SK-N-SH (cell line): ENCODE measurements around the gene NPAS3. TPM values are rescaled to one million over a fixed set of nuclear protein-coding genes. Genes with fewer than 3 reads are reported as not detected.

Source experiments
- CTCF ChIA-PET: fragments of 300-600, 350-600 bp; formaldehyde crosslinking; extraction: SDS; loops from one replicate; lab custom pipeline; 2021; lab: Yijun Ruan, JAX
- POLR2A ChIA-PET: fragments of 350-600 bp; sonication (Branson Sonifier 250); formaldehyde crosslinking; extraction: SDS; loops from one replicate; lab custom pipeline; 2020; ENCODE audit warnings: antibody characterized with exemption, inconsistent platforms; lab: Yijun Ruan, JAX
- DNase-seq: peaks from one replicate; pipeline ENCODE4 v3.0.0; 2012
- H2AFZ ChIP-seq: fragments of 200-600 bp; sonication (generic); 2 replicates; pipeline ENCODE4 v1.8.1; 2016; ENCODE audit warnings: antibody characterized with exemption, mild to moderate bottlenecking, low read depth
- H3F3A ChIP-seq: fragments of 200-600 bp; sonication (generic); replicated peaks from 2 replicates; pipeline ENCODE3; 2016; ENCODE audit warnings: antibody characterized with exemption, mild to moderate bottlenecking; ENCODE audit not compliant: insufficient read depth
- H3K27ac ChIP-seq, 2 experiments: fragments of 200-500 bp in 1 of 2; fragments of 200-600 bp in 1 of 2; sonication (Bioruptor generic) in 1 of 2; sonication (generic), shearing (Covaris generic) in 1 of 2; 2 replicates each; pipeline versions ENCODE4 v1.5.1 to v1.6.1; 2014 to 2016; ENCODE audit warnings: low read depth in 2 of 2, inconsistent platforms in 1 of 2, low read length in 1 of 2, mild to moderate bottlenecking in 1 of 2, mixed read lengths in 1 of 2
- H3K27me3 ChIP-seq: fragments of 200-600 bp; sonication (generic), shearing (Covaris generic); 2 replicates; pipeline ENCODE4 v1.6.1; 2016; ENCODE audit warnings: mixed run types; ENCODE audit not compliant: insufficient read depth
- H3K36me3 ChIP-seq, 2 experiments: fragments of 200-500 bp in 1 of 2; fragments of 200-600 bp in 1 of 2; sonication (Bioruptor generic) in 1 of 2; sonication (generic) in 1 of 2; replicated peaks in 1 of 2; 2 replicates each; pipeline versions ENCODE3 to v1.5.1; 2014 to 2016; ENCODE audit warnings: low read length in 1 of 2, mild to moderate bottlenecking in 1 of 2; ENCODE audit not compliant: insufficient read depth in 2 of 2, control insufficient read depth in 1 of 2
- H3K4me1 ChIP-seq, 2 experiments: fragments of 200-500 bp in 1 of 2; fragments of 200-600 bp in 1 of 2; sonication (Bioruptor generic) in 1 of 2; sonication (generic), shearing (Covaris generic) in 1 of 2; 2 replicates each; pipeline versions ENCODE4 v1.5.1 to v1.6.1; 2014 to 2016; ENCODE audit warnings: low read depth in 1 of 2, low read length in 1 of 2, mixed run types in 1 of 2; ENCODE audit not compliant: insufficient read depth in 2 of 2, control insufficient read depth in 1 of 2
- H3K4me2 ChIP-seq: fragments of 200-600 bp; sonication (generic), shearing (Covaris generic); 2 replicates; pipeline ENCODE4 v1.6.1; 2017; ENCODE audit warnings: mixed run types
- H3K4me3 ChIP-seq, 2 experiments: fragments of 200-500 bp in 1 of 2; fragments of 200-600 bp in 1 of 2; sonication (Bioruptor generic) in 1 of 2; sonication (generic), shearing (Covaris generic) in 1 of 2; 2 replicates each; pipeline versions ENCODE4 v1.5.1 to v1.8.1; 2014 to 2016; ENCODE audit warnings: low read depth in 2 of 2, inconsistent platforms in 1 of 2, low read length in 1 of 2, mild to moderate bottlenecking in 1 of 2, mixed read lengths in 1 of 2, moderate library complexity in 1 of 2
- H3K79me2 ChIP-seq: fragments of 200-600 bp; sonication (generic); 2 replicates; pipeline ENCODE4 v1.8.1; 2017; ENCODE audit warnings: mild to moderate bottlenecking; ENCODE audit not compliant: insufficient read depth
- H3K9ac ChIP-seq: fragments of 200-600 bp; sonication (generic); 2 replicates; pipeline ENCODE4 v1.6.1; 2017; ENCODE audit warnings: mixed run types
- H3K9me2 ChIP-seq: fragments of 200-600 bp; sonication (generic); 2 replicates; pipeline ENCODE4 v1.6.1; 2017; ENCODE audit warnings: mixed run types
- H3K9me3 ChIP-seq: fragments of 200-600 bp; sonication (generic); 2 replicates; pipeline ENCODE4 v1.6.1; 2017; ENCODE audit warnings: mixed run types, mild to moderate bottlenecking, moderate library complexity
- H4K20me1 ChIP-seq: fragments of 200-600 bp; sonication (generic); 2 replicates; pipeline ENCODE4 v1.6.1; 2017; ENCODE audit warnings: mild to moderate bottlenecking, mixed run types; ENCODE audit not compliant: insufficient read depth
- EP300 ChIP-seq, 2 experiments: IDR thresholded peaks; 2 replicates each; pipeline versions ENCODE4 v1.4.0 to v1.6.1; 2012; ENCODE audit warnings: borderline replicate concordance in 1 of 2, low read depth in 1 of 2, low read length in 1 of 2
- FOSL2 ChIP-seq: IDR thresholded peaks from 2 replicates; pipeline ENCODE4 v1.4.0; 2012; ENCODE audit warnings: low read depth, mild to moderate bottlenecking, moderate library complexity, borderline replicate concordance
- FOXM1 ChIP-seq: IDR thresholded peaks from 2 replicates; pipeline ENCODE4 v1.4.0; 2012; ENCODE audit warnings: low read depth, mild to moderate bottlenecking
- GABPA ChIP-seq: IDR thresholded peaks from 2 replicates; pipeline ENCODE4 v1.4.0; 2012; ENCODE audit warnings: low read depth, mild to moderate bottlenecking
- JUND ChIP-seq: IDR thresholded peaks from 2 replicates; pipeline ENCODE4 v1.4.0; 2012
- NFIC ChIP-seq: IDR thresholded peaks from 2 replicates; pipeline ENCODE4 v1.4.0; 2012; ENCODE audit warnings: borderline replicate concordance
- RAD21 ChIP-seq: IDR thresholded peaks from 2 replicates; pipeline ENCODE4 v1.6.1; 2012; ENCODE audit warnings: mild to moderate bottlenecking, low read length
- RCOR1 ChIP-seq: fragments of 150-350 bp; IDR thresholded peaks from 2 replicates; pipeline ENCODE4 v1.6.1; 2017; ENCODE audit warnings: antibody characterized with exemption, low read length
- RFX5 ChIP-seq: IDR thresholded peaks from 2 replicates; pipeline ENCODE4 v1.6.1; 2012; ENCODE audit warnings: mild to moderate bottlenecking, improper control_type of control experiment, low read length
- SIN3A ChIP-seq: IDR thresholded peaks from 2 replicates; pipeline ENCODE4 v1.6.1; 2012; ENCODE audit warnings: low read depth, mild to moderate bottlenecking, low read length, moderate library complexity, borderline replicate concordance
- SMC3 ChIP-seq: IDR thresholded peaks from 2 replicates; pipeline ENCODE4 v1.6.1; 2012; ENCODE audit warnings: low read depth, low read length, improper control_type of control experiment
- TAF1 ChIP-seq: IDR thresholded peaks from 2 replicates; pipeline ENCODE4 v1.6.1; 2012; ENCODE audit warnings: low read depth, mild to moderate bottlenecking, low read length, moderate library complexity, borderline replicate concordance
- TEAD4 ChIP-seq: IDR thresholded peaks from 2 replicates; pipeline ENCODE4 v1.4.0; 2012; ENCODE audit warnings: mild to moderate bottlenecking, borderline replicate concordance; ENCODE audit not compliant: insufficient read depth
- WGBS: methylation state at CpG from one replicate; pipeline ENCODE4 v1.1.6; 2017; ENCODE audit warnings: low lambda C conversion rate; 5-methylcytosine and 5-hydroxymethylcytosine counted together
- polyA plus RNA-seq, 3 experiments: library from polyadenylated mRNA; depleted of rRNA; stranded (reverse); fragments of >200 nt; gene quantifications; 2 replicates each; pipeline ENCODE4 v1.2.3, GENCODE V29; 2012
- TF ChIP-seq, protein P1 (sequence below): IDR thresholded peaks from 2 replicates; pipeline ENCODE4 v1.6.1; 2012; ENCODE audit warnings: mild to moderate bottlenecking, low read depth, low read length, moderate library complexity
- TF ChIP-seq, protein P2 (sequence below): IDR thresholded peaks from 2 replicates; pipeline ENCODE4; 2012
- TF ChIP-seq, protein P3 (sequence below): fragments of 200-600 bp; sonication (generic); IDR thresholded peaks from 2 replicates; pipeline ENCODE4 v1.6.1; 2017; ENCODE audit warnings: antibody characterized with exemption, mild to moderate bottlenecking, moderate library complexity

The NPAS3 gene
- polyA plus RNA-seq, 1 of the 3 experiments (the other 2 are of a cell fraction) = 4.3 TPM

DNA sequence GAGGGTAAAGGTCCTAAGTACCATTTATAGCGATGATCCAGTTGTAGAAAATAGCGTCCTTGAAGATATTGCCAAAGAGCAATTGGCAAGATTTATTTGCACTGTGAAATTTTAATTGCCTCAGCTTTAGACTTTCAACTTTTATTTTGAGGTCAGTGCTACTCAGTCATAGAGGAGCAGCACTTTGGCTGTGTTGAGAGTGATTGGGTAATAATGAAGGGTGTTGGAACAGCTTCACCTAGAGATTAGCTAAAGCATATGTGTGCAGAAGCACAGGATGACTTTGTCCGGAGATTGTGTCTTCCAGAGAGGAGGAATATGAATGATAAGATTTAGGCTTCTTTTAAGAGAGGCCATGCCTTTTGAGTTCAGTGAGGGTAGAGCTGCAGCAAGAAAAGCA lies 164.8 kb downstream of the NPAS3 start:
- TF ChIP-seq FOXM1 (no peak), SMC3 (no peak), FOSL2 (no peak), RAD21 (no peak), TEAD4 (no peak), RFX5 (no peak), NFIC (no peak), RCOR1 (no peak)
- TF ChIP-seq, protein P1, sequence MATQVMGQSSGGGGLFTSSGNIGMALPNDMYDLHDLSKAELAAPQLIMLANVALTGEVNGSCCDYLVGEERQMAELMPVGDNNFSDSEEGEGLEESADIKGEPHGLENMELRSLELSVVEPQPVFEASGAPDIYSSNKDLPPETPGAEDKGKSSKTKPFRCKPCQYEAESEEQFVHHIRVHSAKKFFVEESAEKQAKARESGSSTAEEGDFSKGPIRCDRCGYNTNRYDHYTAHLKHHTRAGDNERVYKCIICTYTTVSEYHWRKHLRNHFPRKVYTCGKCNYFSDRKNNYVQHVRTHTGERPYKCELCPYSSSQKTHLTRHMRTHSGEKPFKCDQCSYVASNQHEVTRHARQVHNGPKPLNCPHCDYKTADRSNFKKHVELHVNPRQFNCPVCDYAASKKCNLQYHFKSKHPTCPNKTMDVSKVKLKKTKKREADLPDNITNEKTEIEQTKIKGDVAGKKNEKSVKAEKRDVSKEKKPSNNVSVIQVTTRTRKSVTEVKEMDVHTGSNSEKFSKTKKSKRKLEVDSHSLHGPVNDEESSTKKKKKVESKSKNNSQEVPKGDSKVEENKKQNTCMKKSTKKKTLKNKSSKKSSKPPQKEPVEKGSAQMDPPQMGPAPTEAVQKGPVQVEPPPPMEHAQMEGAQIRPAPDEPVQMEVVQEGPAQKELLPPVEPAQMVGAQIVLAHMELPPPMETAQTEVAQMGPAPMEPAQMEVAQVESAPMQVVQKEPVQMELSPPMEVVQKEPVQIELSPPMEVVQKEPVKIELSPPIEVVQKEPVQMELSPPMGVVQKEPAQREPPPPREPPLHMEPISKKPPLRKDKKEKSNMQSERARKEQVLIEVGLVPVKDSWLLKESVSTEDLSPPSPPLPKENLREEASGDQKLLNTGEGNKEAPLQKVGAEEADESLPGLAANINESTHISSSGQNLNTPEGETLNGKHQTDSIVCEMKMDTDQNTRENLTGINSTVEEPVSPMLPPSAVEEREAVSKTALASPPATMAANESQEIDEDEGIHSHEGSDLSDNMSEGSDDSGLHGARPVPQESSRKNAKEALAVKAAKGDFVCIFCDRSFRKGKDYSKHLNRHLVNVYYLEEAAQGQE = no peak
- TF ChIP-seq, protein P2, sequence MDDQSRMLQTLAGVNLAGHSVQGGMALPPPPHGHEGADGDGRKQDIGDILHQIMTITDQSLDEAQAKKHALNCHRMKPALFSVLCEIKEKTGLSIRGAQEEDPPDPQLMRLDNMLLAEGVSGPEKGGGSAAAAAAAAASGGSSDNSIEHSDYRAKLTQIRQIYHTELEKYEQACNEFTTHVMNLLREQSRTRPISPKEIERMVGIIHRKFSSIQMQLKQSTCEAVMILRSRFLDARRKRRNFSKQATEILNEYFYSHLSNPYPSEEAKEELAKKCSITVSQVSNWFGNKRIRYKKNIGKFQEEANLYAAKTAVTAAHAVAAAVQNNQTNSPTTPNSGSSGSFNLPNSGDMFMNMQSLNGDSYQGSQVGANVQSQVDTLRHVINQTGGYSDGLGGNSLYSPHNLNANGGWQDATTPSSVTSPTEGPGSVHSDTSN = no peak
- POLR2A ChIA-PET = no interaction called here
- DNase-seq = no peak
- no peaks in the 10 kb centered on the region for H4K20me1 ChIP-seq
- no peaks in the 10 kb centered on the region for H3F3A ChIP-seq
- H3K9ac ChIP-seq = no peak overlapping the region
- H2AFZ ChIP-seq = no peak overlapping the region
- H3K9me2 ChIP-seq = no peaks in the 10 kb centered on the region
- WGBS = 83% methylated on average over 3 of the region's 3 CpGs
- no peak overlapping the region for H3K4me2 ChIP-seq
- no peaks in the 10 kb centered on the region for H3K36me3 ChIP-seq
- no peaks in the 10 kb centered on the region for H3K27me3 ChIP-seq
- CTCF ChIA-PET = interaction anchor here (0.7 kb wide), 1 partner anchor 1227 kb away, joined by 3 read pairs; no protein-coding TSS in a partner anchor
- no peak overlapping the region for H3K4me3 ChIP-seq
- no peaks in the 10 kb centered on the region for H3K9me3 ChIP-seq
- H3K79me2 ChIP-seq = no peaks in the 10 kb centered on the region
- no peak overlapping the region for H3K27ac ChIP-seq
- no peaks in the 10 kb centered on the region for H3K4me1 ChIP-seq

DNA sequence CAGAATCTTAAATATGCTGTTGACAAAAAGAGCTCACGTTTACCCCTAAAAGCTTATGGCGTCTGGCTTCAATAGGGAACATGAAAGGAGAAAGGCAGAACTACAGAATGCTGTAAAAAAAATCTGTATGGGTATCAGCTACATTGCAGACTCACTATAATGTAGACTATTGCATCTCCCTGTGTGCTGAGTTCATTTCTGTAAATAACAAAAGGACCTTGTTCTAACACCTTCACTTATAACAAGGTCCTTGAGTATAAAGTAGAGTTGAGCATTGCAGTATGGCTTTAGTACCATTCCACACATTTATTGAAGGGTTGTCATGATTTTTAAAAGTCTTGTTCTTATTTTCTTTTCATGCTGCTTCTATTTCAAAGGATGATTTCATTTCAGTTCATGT lies 165.3 kb downstream of the NPAS3 start:
- 74% methylated on average over 2 of the region's 2 CpGs for WGBS
- H2AFZ ChIP-seq = no peak overlapping the region
- H3K9me2 ChIP-seq = no peaks in the 10 kb centered on the region
- no peaks in the 10 kb centered on the region for H3K36me3 ChIP-seq
- no peaks in the 10 kb centered on the region for H3F3A ChIP-seq
- CTCF ChIA-PET = no interaction called here
- POLR2A ChIA-PET = no interaction called here
- no peaks in the 10 kb centered on the region for H3K27me3 ChIP-seq
- H3K27ac ChIP-seq = no peak overlapping the region
- no peaks in the 10 kb centered on the region for H3K79me2 ChIP-seq
- no peak overlapping the region for H3K9ac ChIP-seq
- H3K4me2 ChIP-seq = no peak overlapping the region
- H4K20me1 ChIP-seq = no peaks in the 10 kb centered on the region
- H3K9me3 ChIP-seq = no peaks in the 10 kb centered on the region
- H3K4me3 ChIP-seq = no peak overlapping the region
- TF ChIP-seq JUND = no peak
- no peak for TF ChIP-seq RFX5
- no peak for TF ChIP-seq RCOR1
- no peak for TF ChIP-seq TAF1
- TF ChIP-seq, protein P3, sequence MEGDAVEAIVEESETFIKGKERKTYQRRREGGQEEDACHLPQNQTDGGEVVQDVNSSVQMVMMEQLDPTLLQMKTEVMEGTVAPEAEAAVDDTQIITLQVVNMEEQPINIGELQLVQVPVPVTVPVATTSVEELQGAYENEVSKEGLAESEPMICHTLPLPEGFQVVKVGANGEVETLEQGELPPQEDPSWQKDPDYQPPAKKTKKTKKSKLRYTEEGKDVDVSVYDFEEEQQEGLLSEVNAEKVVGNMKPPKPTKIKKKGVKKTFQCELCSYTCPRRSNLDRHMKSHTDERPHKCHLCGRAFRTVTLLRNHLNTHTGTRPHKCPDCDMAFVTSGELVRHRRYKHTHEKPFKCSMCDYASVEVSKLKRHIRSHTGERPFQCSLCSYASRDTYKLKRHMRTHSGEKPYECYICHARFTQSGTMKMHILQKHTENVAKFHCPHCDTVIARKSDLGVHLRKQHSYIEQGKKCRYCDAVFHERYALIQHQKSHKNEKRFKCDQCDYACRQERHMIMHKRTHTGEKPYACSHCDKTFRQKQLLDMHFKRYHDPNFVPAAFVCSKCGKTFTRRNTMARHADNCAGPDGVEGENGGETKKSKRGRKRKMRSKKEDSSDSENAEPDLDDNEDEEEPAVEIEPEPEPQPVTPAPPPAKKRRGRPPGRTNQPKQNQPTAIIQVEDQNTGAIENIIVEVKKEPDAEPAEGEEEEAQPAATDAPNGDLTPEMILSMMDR = no peak
- no peak for TF ChIP-seq FOSL2
- TF ChIP-seq, protein P2 = no peak
- no peak for TF ChIP-seq GABPA
- no peak for TF ChIP-seq FOXM1
- no peak for TF ChIP-seq SIN3A
- no peak for TF ChIP-seq NFIC
- no peak for TF ChIP-seq EP300 (IDR thresholded peaks at IDR 0.05; ENCODE audit: borderline replicate concordance in 1 of 2, low read depth in 1 of 2, low read length in 1 of 2)
- H3K4me1 ChIP-seq = no peaks in the 10 kb centered on the region
- no peak for DNase-seq
